Caco-2 (cell line): ENCODE measurements around the gene NNAT. TPM values are rescaled to one million over a fixed set of nuclear protein-coding genes. Genes with fewer than 3 reads are reported as not detected.

Experiments
- BruUV-seq: library from RNA; stranded (reverse); fragments of 400-500 nt; replicated peaks from 2 replicates; lab custom pipeline; 2021; lab: Mats Ljungman, UMichigan
- CTCF ChIA-PET: fragments of 300-600 bp; sonication (Branson Sonifier 250); formaldehyde crosslinking; loops from one replicate; lab custom pipeline; 2022; ENCODE audit warnings: antibody characterized with exemption; lab: Charles Lee
- POLR2A ChIA-PET: fragments of 300-600 bp; sonication (Branson Sonifier 250); formaldehyde crosslinking; loops from one replicate; lab custom pipeline; 2022; ENCODE audit warnings: antibody characterized with exemption; lab: Charles Lee
- DNase-seq, 2 experiments: peaks; one replicate each; pipeline versions ENCODE4 v3.0.0 to v3.0.0-alpha.2; 2020 to 2022
- H3K27me3 ChIP-seq: replicated peaks from 2 replicates; pipeline ENCODE4 v1.6.0; 2011; ENCODE audit warnings: low read length; ENCODE audit not compliant: control insufficient read depth, insufficient read depth
- H3K36me3 ChIP-seq: 2 replicates; pipeline ENCODE4 v1.5.1; 2011; ENCODE audit warnings: low read length; ENCODE audit not compliant: control insufficient read depth, insufficient read depth
- H3K4me1 ChIP-seq: fragments of 250-450 bp; sonication (Bioruptor Pico); 2 replicates; pipeline ENCODE4 v1.5.1; 2020; ENCODE audit warnings: mild to moderate bottlenecking
- H3K4me3 ChIP-seq: 2 replicates; pipeline ENCODE4 v1.5.1; 2011; ENCODE audit warnings: low read depth, mild to moderate bottlenecking, control low read depth, low read length
- H3K9me3 ChIP-seq: fragments of 250-450 bp; sonication (Bioruptor Pico); 2 replicates; pipeline ENCODE4 v1.5.1; 2020; ENCODE audit warnings: mild to moderate bottlenecking, moderate library complexity
- H3K27ac Mint-ChIP-seq: one replicate; pipeline ENCODE4 v1.8.0; 2022; ENCODE audit warnings: mixed read lengths; ENCODE audit not compliant: unreplicated experiment
- H3K27me3 Mint-ChIP-seq: one replicate; pipeline ENCODE4 v1.8.0; 2022; ENCODE audit warnings: mixed read lengths; ENCODE audit not compliant: insufficient read depth, unreplicated experiment
- H3K36me3 Mint-ChIP-seq: one replicate; pipeline ENCODE4 v1.8.0; 2022; ENCODE audit warnings: mild to moderate bottlenecking, mixed read lengths; ENCODE audit not compliant: insufficient read depth, unreplicated experiment
- H3K4me1 Mint-ChIP-seq: one replicate; pipeline ENCODE4 v1.8.0; 2022; ENCODE audit warnings: low read depth, mixed read lengths; ENCODE audit not compliant: unreplicated experiment
- H3K4me3 Mint-ChIP-seq: one replicate; pipeline ENCODE4 v1.8.0; 2022; ENCODE audit warnings: mild to moderate bottlenecking, moderate library complexity, mixed read lengths; ENCODE audit not compliant: unreplicated experiment
- H3K9me3 Mint-ChIP-seq: one replicate; pipeline ENCODE4 v1.8.0; 2022; ENCODE audit warnings: mixed read lengths; ENCODE audit not compliant: unreplicated experiment
- CTCF ChIP-seq, 2 experiments: fragments of 200-600 bp in 1 of 2; IDR thresholded peaks; 1 replicate in 1 of 2; 2 replicates in 1 of 2; pipeline versions ENCODE4 v1.5.1 to v1.8.0; 2011 to 2022; ENCODE audit warnings: antibody characterized with exemption in 1 of 2, control low read depth in 1 of 2, inconsistent platforms in 1 of 2, low read depth in 1 of 2, low read length in 1 of 2, mild to moderate bottlenecking in 1 of 2, moderate library complexity in 1 of 2; ENCODE audit not compliant: insufficient read depth in 1 of 2, severe bottlenecking in 1 of 2, unreplicated experiment in 1 of 2
- intact Hi-C: fragments of 100-400 bp; cut with micrococcal nuclease; formaldehyde crosslinking; loops from one replicate; pipeline ENCODE4 v1.10.0; 2022; ENCODE audit not compliant: unreplicated experiment
- total RNA-seq: library from RNA; stranded (reverse); gene quantifications from 2 replicates; pipeline ENCODE4 v1.2.3, GENCODE V29; 2022

NNAT gene
- total RNA-seq, 1 experiment from 2014 or later = not detected

DNA sequence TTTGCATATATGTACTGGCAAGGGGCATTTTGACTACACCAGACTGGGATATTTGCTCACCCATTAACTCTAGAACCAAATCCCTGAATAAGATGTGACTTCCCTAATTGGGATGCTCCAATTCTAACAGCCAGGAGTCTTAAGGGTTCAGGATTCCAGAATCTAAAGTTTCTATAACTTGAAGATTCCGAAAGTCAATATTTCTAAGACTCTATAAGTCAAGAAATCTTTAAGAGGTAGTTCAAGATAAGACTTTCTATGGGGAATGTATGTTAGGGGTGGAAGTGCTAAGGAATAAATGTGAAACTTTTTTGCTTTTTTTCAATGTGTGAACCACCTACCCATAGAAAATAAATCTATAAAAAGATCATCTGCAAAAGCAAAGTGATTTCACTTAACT lies 49.4 kb downstream of the NNAT start:
- H3K36me3 ChIP-seq = no peaks in the 10 kb centered on the region
- Mint-ChIP-seq H3K27me3 (peaks cover 19% of the 10 kb centered on the region), H3K36me3 (no peaks in the 10 kb centered on the region), H3K9me3 (no peaks in the 10 kb centered on the region), H3K27ac (no peak overlapping the region), H3K4me3 (no peak overlapping the region), H3K4me1 (peaks cover 9% of the 10 kb centered on the region)
- BruUV-seq = no TSS peak
- H3K9me3 ChIP-seq = peaks cover 3% of the 10 kb centered on the region; the same call in 1 of the 2 replicates
- H3K27me3 ChIP-seq = peaks cover 1% of the 10 kb centered on the region
- TF ChIP-seq CTCF (IDR thresholded peaks at IDR 0.05; ENCODE audit: insufficient read depth in 1 of 2, low read depth in 1 of 2, low read length in 1 of 2, severe bottlenecking in 1 of 2, unreplicated experiment in 1 of 2) = no peak
- DNase-seq = no peak
- CTCF ChIA-PET = no interaction called here
- POLR2A ChIA-PET = no interaction called here
- intact Hi-C loops = loop anchor here (10.0 kb wide), 1 partner anchor 414 kb away; no protein-coding TSS in a partner anchor
- no peak overlapping the region for H3K4me3 ChIP-seq
- no peaks in the 10 kb centered on the region; the same call in 1 of the 2 replicates for H3K4me1 ChIP-seq

DNA sequence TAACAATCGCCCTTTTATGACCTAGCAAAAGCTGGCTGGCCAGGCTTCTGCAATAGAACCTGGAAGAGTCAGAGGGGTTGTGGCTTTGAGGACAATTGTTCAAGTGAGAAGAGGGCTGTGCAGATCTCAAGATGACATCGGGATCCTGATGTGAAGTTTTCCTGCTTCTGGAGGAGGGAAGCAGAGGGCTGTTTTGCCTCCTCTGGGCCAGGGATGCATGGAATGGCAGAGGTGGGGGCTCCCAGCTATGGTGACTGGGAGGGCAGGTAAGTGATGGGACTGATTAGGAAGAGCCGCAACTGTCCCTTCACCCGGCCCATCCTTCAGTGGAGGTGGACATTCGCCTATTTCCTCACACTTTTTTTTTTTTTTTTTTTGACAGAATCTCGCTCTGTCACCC lies 50.0 kb downstream of the NNAT start:
- Histone ChIP-seq H3K4me1 (no peaks in the 10 kb centered on the region; the same call in 1 of the 2 replicates), H3K36me3 (no peaks in the 10 kb centered on the region), H3K4me3 (no peak overlapping the region), H3K27me3 (peaks cover 1% of the 10 kb centered on the region), H3K9me3 (peaks cover 3% of the 10 kb centered on the region; the same call in 1 of the 2 replicates)
- peaks cover 17% of the 10 kb centered on the region for H3K27me3 Mint-ChIP-seq
- no peak overlapping the region for H3K4me3 Mint-ChIP-seq
- H3K4me1 Mint-ChIP-seq = peaks cover 9% of the 10 kb centered on the region
- intact Hi-C loops = loop anchor here (10.0 kb wide), 1 partner anchor 414 kb away; no protein-coding TSS in a partner anchor
- CTCF ChIA-PET = no interaction called here
- DNase-seq = peak in 1 of 2 experiments; percentile 26
- no peak overlapping the region for H3K27ac Mint-ChIP-seq
- POLR2A ChIA-PET = no interaction called here
- BruUV-seq = no TSS peak
- no peak for TF ChIP-seq CTCF (IDR thresholded peaks at IDR 0.05; ENCODE audit: insufficient read depth in 1 of 2, low read depth in 1 of 2, low read length in 1 of 2, severe bottlenecking in 1 of 2, unreplicated experiment in 1 of 2)
- no peaks in the 10 kb centered on the region for H3K9me3 Mint-ChIP-seq
- no peaks in the 10 kb centered on the region for H3K36me3 Mint-ChIP-seq

Other genes starting within 250 kb of the NNAT start
- gene MANBAL, start 231.6 kb upstream of the NNAT start, total RNA-seq = 95.6 and 106 TPM in 2 replicates
- 197 and 222 TPM in 2 replicates for gene SRC, start 175.1 kb upstream of the NNAT start, total RNA-seq
- gene BLCAP, start 6.6 kb downstream of the NNAT start, total RNA-seq = 123 and 129 TPM in 2 replicates
- gene CTNNBL1, start 172.8 kb downstream of the NNAT start, total RNA-seq = 203 and 204 TPM in 2 replicates